ENCODE measurements around the gene BLOC1S4.
"Not testable (repeated sequence)": the region's sequence is repeated elsewhere in the genome, so short reads cannot be mapped to it uniquely, and the experiment has no call there.

The BLOC1S4 gene

DNA sequence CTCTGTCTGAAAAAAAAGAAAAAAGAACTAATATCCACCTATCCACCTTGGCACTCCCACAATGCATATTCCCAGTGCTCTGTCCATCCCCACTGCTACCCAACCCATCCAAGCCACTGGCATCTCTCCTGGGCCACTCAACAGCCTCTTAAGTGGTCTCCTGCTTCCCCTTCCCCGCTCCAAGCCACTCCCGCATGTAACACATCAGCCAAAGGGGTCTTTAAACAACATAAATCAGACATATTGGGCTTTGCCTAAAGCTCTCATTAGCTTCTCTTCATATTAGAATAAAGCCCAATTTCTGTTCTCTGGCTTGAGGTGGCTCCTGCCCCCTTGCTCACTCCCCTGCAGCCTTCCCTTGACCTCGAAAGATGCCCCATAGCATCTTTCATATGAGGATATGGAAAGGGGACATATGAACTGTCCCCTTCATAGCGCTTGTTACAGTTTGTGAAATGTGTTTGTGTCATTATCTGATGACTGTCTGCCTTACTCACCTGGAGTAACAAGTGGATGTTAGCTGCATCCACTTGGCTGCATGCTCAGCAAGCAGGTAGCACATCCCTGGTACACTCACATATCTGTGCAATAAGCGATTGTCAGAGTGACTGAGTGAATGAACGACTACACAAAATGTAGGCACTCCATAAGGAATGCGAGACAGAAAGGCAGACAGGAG, 3.1 kb downstream of the BLOC1S4 start:
- no peak for DNase-seq

DNA sequence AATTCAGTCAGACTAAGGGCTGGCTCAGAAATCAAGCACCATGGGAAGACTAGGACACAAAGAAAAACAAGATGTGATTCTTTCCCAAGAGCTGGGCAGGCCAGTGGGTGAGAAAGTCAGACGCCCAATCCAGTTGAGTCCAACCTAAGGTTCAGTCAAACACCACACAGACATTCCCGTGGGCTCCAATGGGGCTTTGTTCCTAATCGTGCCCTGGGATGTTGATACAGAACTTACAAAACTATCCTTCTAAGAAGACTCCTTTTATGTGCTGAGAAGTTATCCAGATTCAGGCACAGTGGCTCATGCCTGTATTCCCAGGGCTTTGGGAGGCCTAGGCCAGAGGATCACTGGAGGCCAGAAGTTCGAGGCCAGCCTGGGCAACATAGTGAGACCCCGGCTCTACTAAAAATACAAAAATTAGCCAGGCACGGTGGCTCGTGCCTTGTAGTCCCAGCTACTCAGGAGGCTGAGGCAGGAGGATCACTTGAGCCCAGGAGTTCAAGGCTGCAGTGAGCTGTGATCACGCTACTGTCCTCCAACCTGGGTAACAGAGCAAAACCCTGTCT, 3.7 kb downstream of the BLOC1S4 start:
- DNase-seq, result no peak

DNA sequence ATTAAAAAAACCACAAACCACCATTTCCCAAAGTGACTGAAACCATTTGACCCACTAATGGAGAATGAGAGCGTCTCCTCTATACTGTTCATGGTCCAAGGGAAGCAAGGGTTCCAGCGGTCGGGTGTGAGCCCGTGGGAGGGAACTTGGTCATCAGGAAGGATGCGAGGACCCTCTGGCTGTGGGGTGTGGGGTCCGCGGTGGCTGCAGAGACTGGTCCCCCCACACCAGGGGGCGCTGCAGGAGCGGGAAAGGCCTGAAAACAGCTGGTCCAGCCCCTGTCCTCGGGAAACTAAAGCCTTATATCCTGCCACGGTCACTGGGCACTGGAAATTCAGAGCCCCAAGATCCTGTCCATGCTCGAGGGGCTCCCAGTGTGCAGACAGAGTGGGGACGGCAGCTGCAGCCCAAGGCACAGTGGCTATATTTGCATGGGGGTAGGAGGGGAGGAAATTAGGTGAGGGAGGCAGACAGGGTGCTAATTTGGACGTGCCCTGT, 4.3 kb downstream of the BLOC1S4 start:
- peak; percentile 92 for DNase-seq

DNA sequence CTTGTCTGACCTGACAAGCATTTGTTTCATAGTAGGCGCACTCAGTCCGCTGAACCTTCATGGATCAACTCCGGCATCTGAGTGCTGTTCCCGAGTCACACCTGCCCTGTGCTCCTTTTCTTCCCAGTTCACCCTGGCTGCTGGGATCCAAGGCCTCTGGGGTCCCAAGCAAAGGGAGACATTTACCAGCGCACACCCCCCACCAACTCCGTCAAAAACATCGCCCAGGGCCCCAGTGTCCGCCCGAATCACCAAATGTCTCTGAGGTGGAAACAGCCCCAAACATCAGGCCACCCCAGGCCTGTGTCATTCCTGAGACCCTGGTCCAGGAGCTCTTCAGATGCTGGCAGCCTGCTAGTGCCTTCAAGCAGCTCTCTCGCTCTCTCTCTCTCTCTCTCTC, 5.1 kb downstream of the BLOC1S4 start:
- no peak for DNase-seq

DNA sequence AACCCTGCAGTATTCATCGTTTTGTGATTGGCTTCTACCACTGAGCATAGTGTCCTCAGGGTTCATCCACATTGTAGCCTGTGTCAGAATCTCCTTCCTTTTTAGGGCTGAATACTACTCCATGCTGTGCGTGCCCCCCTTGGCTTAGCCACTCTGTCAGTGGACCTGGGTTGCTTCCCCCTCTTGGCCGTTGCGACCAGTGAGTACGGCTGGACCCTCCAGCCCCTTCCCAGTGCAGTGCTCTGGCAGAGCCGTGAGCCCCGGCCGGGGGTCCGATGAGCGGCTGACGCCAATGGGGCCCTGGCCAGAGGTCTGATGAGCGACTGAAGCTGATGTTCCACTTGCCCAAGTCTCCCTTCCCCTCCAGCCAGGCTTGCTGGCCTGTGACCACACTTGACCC, 6.9 kb downstream of the BLOC1S4 start:
- DNase-seq, result no peak

DNA sequence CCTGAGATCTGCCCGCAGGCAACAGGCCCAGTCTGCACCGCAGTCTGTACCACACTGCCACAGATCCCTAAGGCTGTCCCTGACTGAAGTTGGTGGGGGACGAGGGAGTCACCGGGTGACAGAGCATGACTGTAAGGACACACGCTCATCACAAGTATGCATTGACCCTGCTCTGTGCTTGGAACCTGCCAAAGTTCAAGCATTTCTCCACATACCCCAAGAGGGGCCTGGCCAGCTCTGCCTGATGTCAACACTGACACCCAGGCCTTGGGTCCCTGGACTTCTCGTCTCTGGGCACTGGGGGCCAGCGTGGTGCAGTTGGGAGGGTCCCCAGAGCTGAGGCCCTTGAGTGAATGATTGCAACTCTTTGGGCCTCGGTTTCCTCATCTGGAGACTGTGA, 7.9 kb downstream of the BLOC1S4 start:
- no peak for DNase-seq

DNA sequence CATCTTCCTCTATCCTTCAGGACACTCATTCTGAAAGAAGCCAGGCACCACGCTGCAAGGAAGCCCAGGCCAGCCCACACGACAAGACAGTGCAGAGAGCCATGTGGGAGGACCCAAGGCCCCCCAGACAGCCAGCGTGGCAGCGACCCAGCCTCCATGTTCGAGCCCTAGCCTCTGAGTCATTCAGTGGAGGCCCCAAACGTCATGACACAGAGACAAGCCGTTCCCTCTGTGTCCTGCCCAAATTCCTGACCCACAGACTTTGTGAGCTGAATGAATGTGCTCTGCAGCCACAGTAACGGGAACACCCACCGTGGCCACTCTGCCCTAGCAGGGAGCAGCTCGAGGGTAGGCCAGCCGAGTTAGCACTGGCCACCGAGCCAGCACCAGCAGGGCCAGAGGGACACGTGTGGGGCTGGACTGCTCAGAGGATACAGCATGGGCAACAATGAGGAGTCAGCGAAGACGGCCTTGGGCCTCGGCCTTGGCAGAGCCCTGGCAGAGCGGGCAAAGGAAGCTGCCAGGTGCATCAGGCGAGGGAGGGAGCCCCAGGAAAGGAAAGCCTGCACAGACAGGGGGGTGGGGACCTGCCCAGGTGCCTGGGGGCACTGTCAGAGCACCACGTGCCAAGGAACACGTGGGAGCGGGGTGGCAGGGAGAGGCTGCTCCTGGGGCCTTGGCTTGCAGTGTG, 8.6 kb downstream of the BLOC1S4 start:
- DNase-seq, result no peak

DNA sequence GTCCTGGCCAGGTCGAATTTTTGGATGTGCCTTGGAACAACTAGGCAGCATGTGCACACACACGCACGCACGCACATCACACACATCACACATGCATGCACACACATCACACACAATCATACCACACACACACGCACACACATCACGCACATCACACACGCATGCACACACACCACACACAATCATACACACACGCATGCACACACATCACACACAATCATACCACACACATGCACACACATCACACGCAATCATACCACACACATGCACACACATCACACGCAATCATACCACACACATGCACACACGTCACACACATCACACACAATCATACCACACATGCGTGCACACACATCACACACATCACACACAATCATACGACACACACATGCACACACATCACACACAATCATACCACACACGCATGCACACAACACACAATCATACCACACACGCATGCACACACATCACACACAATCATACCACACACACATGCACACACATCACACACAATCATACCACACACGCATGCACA, 9.5 kb downstream of the BLOC1S4 start:
- not testable (repeated sequence) for DNase-seq

DNA sequence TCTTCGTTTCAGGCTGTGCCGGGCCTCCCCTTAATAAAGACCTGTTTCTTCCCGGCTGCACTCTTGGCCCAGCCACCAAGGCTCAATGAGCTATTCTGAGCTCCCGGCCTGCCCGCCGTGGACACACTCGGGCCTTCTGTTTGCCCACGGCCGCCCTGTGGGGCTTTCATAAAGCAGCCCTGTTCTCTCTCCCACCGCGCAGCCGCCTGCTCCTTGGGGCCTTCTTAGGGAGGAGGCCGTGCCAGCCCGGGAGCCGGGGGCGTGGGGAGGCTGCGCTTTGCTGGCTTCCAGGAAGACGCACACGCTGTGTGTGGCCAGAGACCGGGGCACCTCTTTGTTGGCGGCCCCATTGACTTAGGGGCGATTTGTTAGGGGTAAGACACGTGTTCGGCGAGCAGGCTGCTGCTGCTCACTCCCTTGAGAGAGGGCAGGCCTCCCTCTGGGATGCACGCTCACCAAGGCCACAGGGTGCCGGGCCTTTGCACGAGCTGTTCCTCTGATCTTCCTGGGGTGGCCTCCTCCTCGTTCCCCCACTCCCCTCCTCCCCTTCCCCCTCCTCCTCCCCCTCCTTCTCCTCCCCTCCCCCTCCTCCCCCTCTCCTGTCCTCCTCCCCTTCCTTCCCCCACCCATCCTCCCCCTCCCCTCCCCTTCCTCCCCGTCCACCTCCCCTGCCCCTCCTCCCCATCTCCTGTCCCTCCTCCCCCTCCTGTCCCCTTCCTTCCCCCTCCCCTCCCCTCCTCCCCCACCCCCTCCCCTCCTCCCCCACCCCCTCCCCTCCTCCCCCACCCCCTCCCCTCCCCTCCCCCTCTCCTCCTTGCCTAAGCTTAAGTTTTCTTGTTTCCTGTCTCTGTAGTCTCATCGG, 11.3 kb downstream of the BLOC1S4 start:
- peak; percentile 77 for DNase-seq

DNA sequence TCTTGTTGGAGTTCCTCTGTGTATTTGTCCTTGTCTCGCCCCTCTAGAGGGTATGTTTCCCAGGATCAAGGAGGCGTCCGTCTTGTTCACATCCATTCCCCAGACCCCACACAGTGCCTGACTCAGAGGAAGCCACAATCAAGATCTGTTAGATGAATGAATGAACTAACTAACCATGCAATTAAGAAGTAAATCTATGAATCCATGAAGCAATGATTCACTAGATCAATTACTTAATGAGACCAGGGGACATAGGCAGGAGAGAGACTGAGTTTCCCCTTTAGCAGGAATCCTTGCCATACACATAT, 11.9 kb downstream of the BLOC1S4 start:
- DNase-seq, result no peak

DNA sequence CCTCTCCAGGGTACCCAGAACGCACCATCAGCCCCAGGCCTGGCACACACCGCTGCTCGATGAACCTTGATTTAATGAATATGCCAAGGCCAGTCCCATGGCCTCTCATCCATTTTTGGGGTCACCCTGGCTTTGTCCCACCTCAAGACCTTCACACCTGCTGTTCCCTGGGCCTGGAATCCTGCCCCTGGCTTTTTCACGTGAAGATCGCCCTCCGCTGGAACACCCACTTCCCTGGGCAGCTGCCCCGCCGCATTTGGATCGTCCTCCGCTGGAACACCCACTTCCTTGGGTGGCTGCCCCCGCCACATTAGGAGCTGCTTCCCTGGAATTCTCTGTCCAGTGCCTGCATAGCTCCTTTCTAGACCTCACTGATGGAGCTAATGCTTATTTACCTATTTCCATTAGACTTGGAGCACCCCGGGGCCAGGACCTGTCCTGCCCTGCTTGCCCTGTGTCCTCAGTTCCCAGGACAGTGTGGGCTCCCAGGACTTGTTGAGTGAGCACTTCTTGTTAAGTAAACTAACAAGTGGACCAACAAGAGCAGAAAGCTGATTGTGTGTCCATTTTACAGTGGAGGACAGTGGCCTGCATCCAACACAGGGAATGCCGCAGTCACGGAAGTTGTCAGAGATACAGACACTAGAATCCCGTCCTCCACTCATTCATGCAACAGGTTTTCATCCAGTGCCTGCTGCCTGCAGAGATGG, 12.5 kb downstream of the BLOC1S4 start:
- no peak for DNase-seq

DNA sequence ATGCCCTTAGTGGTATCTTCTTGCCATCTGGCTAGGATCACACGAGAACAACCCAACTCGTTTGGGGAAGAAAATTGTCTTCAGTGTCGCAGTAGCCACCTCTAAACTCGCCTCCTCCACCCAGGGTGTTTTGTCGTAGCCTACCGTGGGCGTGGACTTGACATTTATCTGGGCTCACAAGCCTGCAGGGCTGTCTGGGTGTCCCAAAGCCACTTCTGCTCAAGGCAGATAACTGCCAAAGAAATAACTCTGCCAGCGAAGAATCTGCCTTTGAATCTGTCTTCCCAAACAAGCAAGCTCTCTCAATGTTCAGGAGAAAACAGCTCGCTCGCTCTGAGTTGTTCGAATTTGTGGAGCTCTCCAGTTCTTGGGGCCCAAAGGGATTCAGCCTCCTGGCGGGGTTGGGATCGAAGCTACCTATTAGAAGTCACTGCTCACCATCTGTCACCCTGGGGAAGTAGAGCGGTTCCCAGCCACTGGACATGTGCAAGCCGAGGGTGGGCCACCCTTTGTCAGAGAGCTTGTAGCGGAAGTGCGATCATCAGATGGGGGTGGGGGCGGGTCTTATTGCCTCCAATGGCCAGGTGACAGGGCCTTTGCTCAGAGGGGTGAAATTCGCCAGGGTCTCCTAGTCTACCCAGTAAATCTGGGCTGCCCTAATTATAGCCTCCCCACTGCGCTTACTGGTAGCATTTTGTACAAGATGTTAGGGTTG, 14.8 kb downstream of the BLOC1S4 start:
- no peak for DNase-seq

DNA sequence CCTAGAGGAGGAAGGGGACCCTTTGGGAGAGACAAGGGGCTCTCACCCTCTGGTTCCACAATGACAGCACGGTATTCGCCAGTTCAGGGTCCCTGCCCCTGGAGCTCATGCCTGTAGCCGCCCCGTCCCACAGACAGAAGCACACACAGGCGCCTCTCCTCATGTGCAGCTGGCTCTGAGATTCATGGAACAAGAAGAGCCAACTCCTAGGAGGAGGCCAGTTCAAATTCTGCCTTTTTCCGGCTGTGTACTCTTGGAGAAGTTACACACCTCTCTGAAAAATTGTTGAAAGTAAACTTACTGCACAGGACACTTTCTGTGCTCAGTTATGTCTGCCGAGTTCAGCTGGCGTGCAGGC, 15.3 kb downstream of the BLOC1S4 start:
- no peak for DNase-seq

DNA sequence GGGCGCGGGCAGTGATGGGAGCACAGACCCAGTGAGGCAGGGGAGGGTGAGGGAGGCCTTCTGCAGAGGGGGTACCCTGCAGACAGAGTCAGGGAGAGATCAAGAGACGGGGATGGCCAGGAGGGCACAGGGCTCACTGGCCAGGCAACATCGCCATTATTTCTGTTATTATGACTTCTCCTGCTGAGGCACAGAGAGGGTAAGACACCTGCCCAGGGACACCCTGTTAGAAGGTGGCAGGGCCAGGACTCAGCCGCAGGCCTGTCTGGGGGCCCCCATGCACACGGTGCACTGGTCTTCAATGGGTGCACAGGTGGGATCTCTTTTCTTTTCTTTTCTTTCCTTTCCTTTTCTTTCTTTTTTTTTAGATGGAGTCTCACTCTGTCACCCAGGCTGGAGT, 15.8 kb downstream of the BLOC1S4 start:
- no peak for DNase-seq

DNA sequence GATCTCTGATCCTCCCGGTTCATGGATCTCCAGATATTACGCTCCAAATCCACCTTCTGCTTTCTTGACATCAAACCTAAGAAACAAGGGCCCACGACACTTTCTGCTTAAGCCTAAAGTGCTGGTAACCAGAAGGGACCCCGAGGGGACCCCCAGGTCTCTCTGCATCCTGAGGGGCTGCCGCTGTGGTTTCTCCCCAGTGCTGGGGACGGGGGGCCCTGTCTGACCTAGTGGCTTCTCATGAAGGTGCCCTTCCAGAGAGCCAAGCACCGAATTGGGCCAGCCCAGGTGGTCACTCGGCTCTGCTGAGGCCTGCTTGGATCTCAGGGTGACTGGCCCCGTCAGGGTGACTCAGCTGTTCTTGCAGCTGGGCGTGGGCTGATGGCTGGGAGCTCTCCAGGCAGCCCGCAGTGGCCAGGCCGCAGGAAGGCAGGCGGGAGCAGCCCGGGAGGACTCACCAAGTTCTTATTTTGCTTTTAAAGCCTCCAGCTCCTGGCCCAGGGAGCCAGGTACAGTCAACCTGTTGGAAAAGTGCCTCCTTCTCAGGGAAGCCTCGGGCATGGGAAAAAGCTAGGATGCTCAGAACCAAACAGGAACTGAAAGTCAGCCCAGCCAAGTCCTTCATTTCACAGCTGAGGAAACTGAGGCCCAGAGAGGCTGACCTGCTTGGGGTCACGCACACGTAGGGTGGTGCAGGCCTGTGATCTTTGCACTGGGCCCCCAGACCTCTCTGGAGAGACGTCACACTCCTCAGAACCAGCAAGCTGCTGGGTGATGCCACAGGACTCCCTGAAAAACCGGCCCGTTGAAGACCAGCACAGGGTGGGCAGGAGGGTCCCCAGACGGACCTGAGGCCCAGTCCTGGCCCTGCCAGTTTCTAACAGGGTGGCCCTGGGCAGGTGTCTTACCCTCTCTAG, 16.7 kb downstream of the BLOC1S4 start:
- DNase-seq, result no peak

DNA sequence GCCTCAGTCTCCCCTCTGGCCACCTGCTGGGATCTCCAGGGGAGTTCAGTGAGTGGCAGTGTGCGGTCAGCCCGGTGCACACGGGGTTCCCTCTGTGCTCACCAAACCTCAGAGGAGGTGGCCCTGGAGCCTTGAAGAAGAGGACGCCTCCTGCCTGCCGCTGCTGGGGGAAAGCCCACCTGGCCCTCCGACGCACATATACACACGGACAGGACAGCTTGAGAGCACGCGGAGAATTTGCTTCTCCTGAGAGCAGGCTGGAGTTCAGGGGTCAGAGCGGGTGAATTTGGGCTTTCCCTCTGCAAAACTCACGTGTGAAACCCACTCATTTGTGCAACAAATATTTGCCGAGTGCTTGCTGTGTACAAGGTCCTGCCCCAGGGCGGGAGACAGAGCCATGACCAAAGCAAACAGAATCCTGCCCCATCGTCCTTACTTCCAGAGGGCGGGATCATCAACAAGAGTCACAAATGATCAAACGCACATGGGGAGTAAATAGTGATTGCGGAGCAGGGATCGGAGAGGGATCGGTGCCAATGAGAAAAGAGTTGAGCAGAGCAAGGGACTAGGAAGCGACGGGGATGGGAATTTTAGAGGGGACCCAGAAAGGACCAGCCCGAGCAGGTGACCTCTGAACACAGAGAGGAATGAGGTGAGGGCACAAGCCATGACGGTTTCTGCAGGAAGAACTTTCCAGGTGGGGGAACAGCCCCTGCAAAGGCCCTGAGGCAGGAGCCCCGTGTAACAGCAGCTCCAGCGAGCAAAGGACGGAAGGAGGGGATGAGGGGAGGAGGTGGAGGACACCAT, 17.6 kb downstream of the BLOC1S4 start:
- no peak for DNase-seq

DNA sequence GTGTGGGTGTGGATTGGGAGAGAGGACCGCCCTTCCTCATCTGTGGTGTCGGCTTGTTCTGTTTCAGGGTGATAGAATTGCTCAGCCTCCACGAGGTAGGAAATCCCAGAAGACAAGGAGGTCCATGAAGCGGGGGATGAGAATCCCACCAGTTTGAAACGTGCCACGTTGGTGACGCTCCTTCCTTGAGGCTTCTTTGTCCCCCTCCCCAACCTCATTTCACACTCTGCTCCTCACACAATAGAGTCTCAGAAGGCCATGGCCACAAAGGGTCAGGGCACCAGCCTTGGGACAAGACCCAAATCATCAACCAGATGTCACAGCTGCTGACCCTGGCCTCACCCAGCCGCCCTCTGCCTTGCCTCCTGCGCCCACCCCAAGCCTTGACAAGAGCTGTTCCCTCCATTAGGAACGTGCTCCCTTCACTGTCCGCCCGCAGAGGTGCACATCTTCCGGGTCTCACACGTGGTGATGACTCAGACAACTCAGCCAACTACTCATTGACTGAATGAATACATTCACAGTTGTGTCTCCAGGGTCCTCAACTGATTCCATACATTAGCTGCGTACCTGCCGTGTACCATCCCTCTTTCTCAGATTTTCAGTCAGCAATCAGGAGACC, 18.3 kb downstream of the BLOC1S4 start:
- DNase-seq, result no peak

DNA sequence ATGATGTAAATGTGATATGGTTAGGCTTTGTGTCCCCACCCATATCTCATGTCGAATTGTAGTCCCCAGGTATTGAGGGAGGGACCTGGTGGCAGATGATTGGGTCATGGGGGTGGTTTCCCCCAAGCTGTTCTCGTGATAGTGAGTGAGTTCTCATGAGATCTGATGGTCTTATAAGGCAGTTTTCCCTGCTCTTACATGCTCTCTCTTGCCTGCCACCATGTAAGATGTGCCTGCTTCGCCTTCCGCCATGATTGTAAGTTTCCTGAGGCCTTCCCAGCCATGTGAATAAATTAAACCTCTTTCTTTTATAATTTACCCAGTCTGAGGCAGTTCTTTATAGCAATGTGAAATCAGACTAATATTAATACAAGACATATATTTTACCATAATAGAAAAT, 23.9 kb downstream of the BLOC1S4 start:
- DNase-seq, result no peak

DNA sequence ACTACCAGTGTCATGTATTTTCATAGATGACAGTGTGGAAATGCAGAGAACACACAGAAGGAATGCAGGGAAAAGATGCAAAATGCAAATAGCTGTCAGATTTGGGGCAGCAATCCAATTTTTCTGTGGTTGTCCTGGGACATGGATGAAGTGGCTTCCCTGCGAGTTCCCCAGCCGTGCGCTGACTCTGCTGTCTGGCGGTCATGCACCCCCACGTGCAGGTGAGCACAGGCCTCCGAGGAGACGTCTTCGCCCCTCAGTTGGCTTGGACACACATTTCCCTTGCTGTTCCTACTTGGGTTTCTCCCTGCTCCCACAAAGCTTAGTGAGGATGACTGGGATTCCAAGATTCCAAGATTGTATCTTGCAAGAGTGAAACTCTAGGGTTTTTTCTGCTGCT, 24.4 kb downstream of the BLOC1S4 start:
- DNase-seq, result no peak

DNA sequence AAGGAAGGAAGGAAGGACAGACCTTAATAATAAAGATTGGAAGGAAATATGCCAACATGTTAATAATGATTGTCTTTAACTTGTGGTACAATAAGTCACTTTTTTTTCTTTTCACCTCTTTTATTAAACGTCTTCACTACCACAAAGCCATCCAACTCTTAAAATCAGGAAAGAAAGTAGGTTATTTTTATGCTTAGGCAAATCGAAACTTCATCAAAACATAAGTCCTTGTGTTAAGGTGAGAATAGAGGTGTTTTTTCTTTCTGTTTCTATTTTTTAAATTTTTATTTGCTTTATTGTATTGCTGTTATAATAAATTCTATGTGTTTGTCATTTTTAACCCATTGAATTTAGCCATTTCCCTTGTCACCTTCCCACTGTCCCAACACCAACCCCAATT, 26.5 kb downstream of the BLOC1S4 start:
- DNase-seq, result no peak

All from right forelimb (tissue), 1 donor.